NCI-H2171 treated with DMSO at 0.1 percent for 48 hours (cell line): ENCODE measurements around the gene CCDC88A.
"Not testable (repeated sequence)": the region's sequence is repeated elsewhere in the genome, so short reads cannot be mapped to it uniquely, and the experiment has no call there.

ENCODE experiments used
- DNase-seq: peaks from one replicate; lab custom pipeline; 2025; lab: John Stamatoyannopoulos, UW

CCDC88A gene

GRCh38 chr2:55419679-55420438 is at the start of gene CCDC88A:
TSS of gene CCDC88A (minus strand) at chr2:55419856. CDS start at chr2:55419079, 777 bp downstream.
- peak; percentile 95 for DNase-seq

- no peak for DNase-seq
Measured at GRCh38 chr2:55461679-55462078, 42.0 kb upstream of the CCDC88A start.

DNA sequence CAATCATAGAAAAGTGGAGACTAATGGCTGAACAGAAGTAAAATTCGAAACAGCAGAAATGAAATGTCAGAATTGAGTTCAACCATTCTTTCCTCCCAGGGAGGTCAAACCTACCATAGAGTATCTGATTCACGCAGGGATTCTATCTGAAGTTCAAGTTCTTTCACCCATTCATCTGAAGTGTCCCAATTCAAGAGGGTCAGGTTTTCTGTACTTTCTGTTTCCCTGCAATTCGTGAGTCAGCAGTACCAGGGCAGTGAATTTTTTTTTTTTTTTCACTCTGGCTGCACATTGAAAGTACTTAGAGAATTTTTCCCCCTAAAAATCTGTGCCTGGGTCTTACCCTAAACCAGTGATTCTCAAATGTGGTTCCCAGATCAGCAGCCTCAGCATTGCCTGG is 40.9 kb upstream of the CCDC88A start:
- DNase-seq, result no peak

DNA sequence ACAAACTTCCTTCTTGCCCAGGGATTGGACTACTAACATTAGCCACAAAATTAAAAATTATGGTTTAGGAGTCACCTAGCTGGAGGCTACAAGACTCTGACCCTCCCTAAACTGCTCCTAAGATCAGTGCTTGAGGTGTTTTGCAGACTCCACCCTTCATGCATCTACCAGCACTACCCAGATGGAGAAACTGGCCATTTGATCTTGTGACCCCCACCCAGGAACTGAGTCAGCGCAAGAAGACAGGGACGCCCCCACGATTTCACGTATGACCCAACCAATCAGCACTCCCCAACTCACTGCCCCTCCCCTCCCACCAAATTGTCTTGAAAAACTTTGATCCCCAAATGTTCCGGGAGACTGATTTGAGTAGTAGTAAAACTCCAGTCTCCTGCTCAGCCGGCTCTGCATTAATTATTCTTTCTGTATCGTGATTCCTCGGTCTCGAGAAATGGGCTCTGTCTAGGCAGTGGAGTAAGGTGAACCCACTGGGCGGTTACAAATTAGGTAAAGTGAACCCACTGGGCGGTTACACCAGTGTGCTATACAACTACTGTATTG is 40.1 kb upstream of the CCDC88A start:
- DNase-seq, result no peak

DNA sequence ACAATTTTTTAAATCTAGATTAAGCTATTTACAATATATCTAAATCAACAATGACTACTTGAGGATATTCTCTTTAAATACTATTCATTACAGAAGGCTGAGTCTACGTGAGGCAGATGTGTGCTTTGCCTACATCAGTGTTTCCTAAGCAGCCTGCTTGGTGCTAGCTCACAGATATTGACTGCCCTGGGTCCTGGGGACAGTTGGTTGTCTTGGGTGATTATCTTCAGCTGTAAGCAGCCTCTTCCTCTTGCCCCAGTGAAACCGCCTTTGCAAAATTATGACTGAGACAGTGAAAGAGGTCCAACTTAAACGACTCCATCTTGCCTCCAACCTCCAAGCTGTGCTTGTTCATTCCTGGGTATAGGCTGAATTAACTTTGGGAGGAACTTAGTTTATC is 39.6 kb upstream of the CCDC88A start:
- no peak for DNase-seq

GRCh38 chr2:55454121-55454520 is 34.5 kb upstream of the CCDC88A start:
- DNase-seq, result no peak

GRCh38 chr2:55452879-55453278 is 33.2 kb upstream of the CCDC88A start:
- DNase-seq, result no peak

- no peak for DNase-seq
Measured at GRCh38 chr2:55451699-55452098, 32.0 kb upstream of the CCDC88A start.

DNA sequence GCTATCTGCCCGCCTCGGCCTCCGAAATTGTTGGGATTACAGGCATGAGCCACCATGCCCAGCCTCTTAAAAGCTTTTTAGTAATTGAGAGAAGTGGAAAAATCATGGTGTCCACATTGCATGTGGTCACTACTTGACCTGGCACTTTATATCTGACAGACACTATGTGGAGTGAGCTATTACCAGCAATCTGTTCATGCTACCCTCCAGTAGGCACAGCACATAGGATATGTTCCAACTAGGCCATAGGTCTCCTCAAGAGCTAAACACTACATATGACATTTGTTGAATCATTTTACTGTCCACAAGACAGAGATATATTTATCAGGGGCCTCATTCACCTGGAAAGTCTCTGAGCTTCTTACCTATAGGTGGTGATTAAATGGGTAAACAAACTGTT is 30.4 kb upstream of the CCDC88A start:
- not testable (repeated sequence) for DNase-seq

- peak; percentile 49 for DNase-seq
Measured at GRCh38 chr2:55442045-55442760, 22.5 kb upstream of the CCDC88A start.

GRCh38 chr2:55441280-55441892 is 21.7 kb upstream of the CCDC88A start:
- DNase-seq, result no peak

DNA sequence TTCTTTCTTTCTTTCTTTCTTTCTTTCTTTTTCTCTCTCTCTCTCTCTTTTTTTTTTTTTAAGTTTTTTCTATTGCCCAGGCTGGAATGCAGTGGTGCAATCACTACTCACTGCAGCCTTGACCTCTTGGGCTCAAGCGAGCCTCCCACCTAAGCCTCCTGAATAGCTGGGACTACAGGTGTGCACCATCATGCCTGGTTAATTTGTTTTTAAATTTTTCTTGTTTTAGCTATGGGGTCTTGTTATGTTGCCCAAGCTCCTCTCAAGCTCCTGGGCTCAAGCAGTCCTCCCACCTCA is 19.4 kb upstream of the CCDC88A start:
- DNase-seq, result no peak

GRCh38 chr2:55438391-55439100 is 18.9 kb upstream of the CCDC88A start:
- no peak for DNase-seq

- DNase-seq, result no peak
Measured at GRCh38 chr2:55437515-55438390, 18.1 kb upstream of the CCDC88A start.

- peak; percentile 46 for DNase-seq
Measured at GRCh38 chr2:55431982-55432627, 12.4 kb upstream of the CCDC88A start.

DNA sequence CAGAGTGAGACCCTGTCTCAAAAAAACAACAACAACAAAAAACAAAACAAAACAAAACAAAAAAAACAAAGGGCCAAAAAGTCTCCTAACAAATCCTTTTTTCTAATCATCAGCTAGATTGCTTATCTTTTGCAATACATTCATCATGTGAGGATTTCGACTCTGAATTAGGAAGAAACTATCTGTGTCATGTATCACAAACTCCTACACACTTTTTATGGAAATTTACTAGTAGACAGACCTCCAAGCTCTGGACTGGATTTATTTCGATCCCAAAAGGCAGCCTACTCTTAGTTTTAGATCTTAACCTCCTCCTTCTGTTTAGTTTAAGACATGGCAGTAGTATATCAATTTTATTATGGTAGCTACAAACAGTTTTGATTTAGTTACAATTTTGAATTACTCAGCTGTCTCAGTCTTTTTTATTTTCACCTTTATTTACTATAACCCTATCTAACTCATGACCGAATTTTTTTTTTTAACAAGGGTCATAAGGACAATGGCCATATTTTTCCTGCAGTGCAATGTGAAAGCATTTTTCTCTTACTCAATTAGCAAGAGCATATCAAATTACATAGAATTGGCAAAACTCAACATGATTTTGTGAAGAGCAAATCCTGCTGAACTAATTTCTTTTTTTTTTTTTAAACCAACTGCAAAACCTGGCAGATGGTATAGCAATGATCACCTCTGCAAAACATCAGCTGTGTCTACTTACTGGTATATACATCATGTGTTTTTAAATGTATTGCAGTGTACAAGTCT is 10.7 kb upstream of the CCDC88A start:
- peak; percentile 95 for DNase-seq

- DNase-seq, result no peak
Measured at GRCh38 chr2:55428258-55428657, 8.6 kb upstream of the CCDC88A start.

DNA sequence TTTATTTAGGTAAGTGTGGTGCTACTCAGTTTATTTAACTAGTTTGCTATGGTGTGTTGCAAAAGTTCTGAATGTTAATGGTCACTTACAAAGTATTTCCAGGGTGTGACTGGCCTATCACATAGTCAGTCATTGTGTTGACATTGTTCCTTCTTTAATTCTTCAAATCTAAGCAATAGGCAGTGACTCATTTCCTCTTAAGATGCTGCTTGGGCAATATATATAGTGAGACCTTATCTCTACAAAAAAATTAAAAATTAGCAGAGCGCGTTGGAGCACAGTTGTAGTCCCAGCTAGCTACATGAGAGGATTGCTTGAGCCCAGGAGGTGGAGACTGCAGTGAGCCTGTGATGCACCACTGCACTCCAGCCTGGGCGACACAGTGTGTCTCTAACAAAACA is 5.8 kb upstream of the CCDC88A start:
- no peak for DNase-seq

- no peak for DNase-seq
Measured at GRCh38 chr2:55422876-55423665, 3.4 kb upstream of the CCDC88A start.
